H1 (cell line): ENCODE results near the gene PKNOX1. TPM values are rescaled to one million over a fixed set of nuclear protein-coding genes. Genes with fewer than 3 reads are reported as not detected.

Experiments used
- CTCF ChIA-PET: fragments of 300-600 bp; sonication (Branson Sonifier 250); formaldehyde crosslinking; loops from one replicate; lab custom pipeline; 2021; ENCODE audit not compliant: partially characterized antibody; lab: Charles Lee
- POLR2A ChIA-PET: fragments of 300-600 bp; sonication (Branson Sonifier 250); formaldehyde crosslinking; loops from one replicate; lab custom pipeline; 2021; ENCODE audit warnings: inconsistent platforms; ENCODE audit not compliant: partially characterized antibody; lab: Charles Lee
- DNase-seq, 2 experiments: peaks; one replicate each; pipeline versions ENCODE4 v3.0.0 to v3.0.0-alpha.2; 2010 to 2022; ENCODE audit warnings: low spot score in 2 of 2, low read depth in 1 of 2, mixed read lengths in 1 of 2
- FAIRE-seq: peaks from 2 replicates; lab custom pipeline; 2011; peaks lifted over from hg19 to GRCh38; lab: Jason Lieb, UNC
- H2AFZ ChIP-seq: 2 replicates; pipeline ENCODE4 v1.8.1; 2012; ENCODE audit warnings: low read length, inconsistent platforms
- H2AK5ac ChIP-seq: 2 replicates; pipeline ENCODE4 v1.6.1; 2013; ENCODE audit warnings: low read depth, low read length
- H2BK120ac ChIP-seq: replicated peaks from 2 replicates; pipeline ENCODE3; 2013; ENCODE audit warnings: low read depth, low read length, inconsistent platforms
- H2BK12ac ChIP-seq: 2 replicates; pipeline ENCODE4 v1.6.1; 2013; ENCODE audit warnings: low read depth, low read length
- H2BK15ac ChIP-seq: 2 replicates; pipeline ENCODE4 v1.6.1; 2013; ENCODE audit warnings: low read length
- H2BK20ac ChIP-seq: 2 replicates; pipeline ENCODE4 v1.6.1; 2013; ENCODE audit warnings: low read length
- H2BK5ac ChIP-seq: 2 replicates; pipeline ENCODE4 v1.6.1; 2013; ENCODE audit warnings: low read depth, low read length
- H3K14ac ChIP-seq: 2 replicates; pipeline ENCODE4 v1.6.1; 2013; ENCODE audit warnings: inconsistent platforms; ENCODE audit not compliant: insufficient read length
- H3K18ac ChIP-seq: 2 replicates; pipeline ENCODE4 v1.6.1; 2013; ENCODE audit warnings: low read length; ENCODE audit errors: extremely low read depth
- H3K23ac ChIP-seq: 2 replicates; pipeline ENCODE4 v1.6.1; 2013; ENCODE audit warnings: inconsistent platforms; ENCODE audit not compliant: insufficient read length
- H3K23me2 ChIP-seq: 2 replicates; pipeline ENCODE4 v1.6.1; 2013; ENCODE audit warnings: low read depth, low read length
- H3K27ac ChIP-seq: 2 replicates; pipeline ENCODE4 v1.6.1; 2011; ENCODE audit warnings: low read depth, low read length, inconsistent platforms
- H3K27me3 ChIP-seq, 4 experiments: replicated peaks in 1 of 4; 1 replicate in 1 of 4; 2 replicates in 3 of 4; pipeline versions ENCODE4 v1.6.1 to v1.8.1; 2011 to 2013; ENCODE audit warnings: low read length in 3 of 4, mild to moderate bottlenecking in 3 of 4, inconsistent platforms in 2 of 4, mixed read lengths in 2 of 4, moderate library complexity in 1 of 4; ENCODE audit not compliant: control insufficient read depth in 3 of 4, insufficient read depth in 3 of 4; ENCODE audit errors: extremely low read depth in 1 of 4
- H3K36me3 ChIP-seq, 4 experiments: 2 replicates each; pipeline versions ENCODE4 v1.6.1 to v1.8.1; 2011 to 2013; ENCODE audit warnings: mild to moderate bottlenecking in 4 of 4, low read length in 3 of 4, moderate library complexity in 2 of 4, control low read depth in 1 of 4, inconsistent platforms in 1 of 4; ENCODE audit not compliant: insufficient read depth in 4 of 4, control insufficient read depth in 2 of 4
- H3K4ac ChIP-seq: replicated peaks from 2 replicates; pipeline ENCODE3; 2013; ENCODE audit warnings: low read length, low read depth, mixed read lengths, inconsistent platforms; ENCODE audit not compliant: insufficient read length
- H3K4me1 ChIP-seq, 4 experiments: replicated peaks in 1 of 4; 1 replicate in 1 of 4; 2 replicates in 3 of 4; pipeline versions ENCODE4 v1.6.1 to v1.8.1; 2011 to 2013; ENCODE audit warnings: low read length in 3 of 4, inconsistent platforms in 2 of 4, mixed read lengths in 1 of 4; ENCODE audit not compliant: insufficient read depth in 4 of 4, control insufficient read depth in 3 of 4
- H3K4me2 ChIP-seq, 2 experiments: 2 replicates each; pipeline versions ENCODE4 v1.6.1 to v1.8.1; 2011 to 2013; ENCODE audit warnings: low read depth in 2 of 2, low read length in 2 of 2, control low read depth in 1 of 2, inconsistent platforms in 1 of 2, mild to moderate bottlenecking in 1 of 2; ENCODE audit not compliant: insufficient read depth in 1 of 2
- H3K4me3 ChIP-seq, 4 experiments: fragments of 200-600, 300-600 bp in 1 of 4; sonication (generic), shearing (Covaris generic), sonication (Bioruptor Twin) in 1 of 4; 2 replicates each; pipeline versions ENCODE4 v1.5.1 to v1.8.1; 2011 to 2016; ENCODE audit warnings: low read length in 4 of 4, low read depth in 3 of 4, control low read depth in 2 of 4, inconsistent platforms in 2 of 4, mild to moderate bottlenecking in 2 of 4, mixed read lengths in 1 of 4, moderate library complexity in 1 of 4; ENCODE audit not compliant: insufficient read depth in 2 of 4; ENCODE audit errors: extremely low read depth in 1 of 4
- H3K56ac ChIP-seq: replicated peaks from 2 replicates; pipeline ENCODE3; 2013; ENCODE audit warnings: low read depth, mild to moderate bottlenecking, mixed read lengths, low read length, inconsistent platforms; ENCODE audit not compliant: insufficient read length
- H3K79me1 ChIP-seq: 2 replicates; pipeline ENCODE4 v1.6.1; 2013; ENCODE audit warnings: low read depth, low read length, control low read depth
- H3K79me2 ChIP-seq, 2 experiments: 2 replicates each; pipeline versions ENCODE4 v1.6.1 to v1.8.1; 2012 to 2013; ENCODE audit warnings: low read length in 2 of 2, mild to moderate bottlenecking in 2 of 2, inconsistent platforms in 1 of 2; ENCODE audit not compliant: insufficient read depth in 2 of 2, control insufficient read depth in 1 of 2
- H3K9ac ChIP-seq, 4 experiments: replicated peaks in 1 of 4; 1 replicate in 1 of 4; 2 replicates in 3 of 4; pipeline versions ENCODE4 v1.6.1 to v1.8.1; 2011 to 2013; ENCODE audit warnings: low read depth in 3 of 4, low read length in 3 of 4, control low read depth in 2 of 4, mild to moderate bottlenecking in 2 of 4, moderate library complexity in 2 of 4, inconsistent platforms in 1 of 4; ENCODE audit errors: extremely low read depth in 1 of 4
- H3K9me3 ChIP-seq, 2 experiments: 2 replicates each; pipeline versions ENCODE4 v1.6.1 to v1.8.1; 2012 to 2013; ENCODE audit warnings: mild to moderate bottlenecking in 2 of 2, moderate library complexity in 2 of 2, control low read depth in 1 of 2, inconsistent platforms in 1 of 2, low read depth in 1 of 2, low read length in 1 of 2, mixed read lengths in 1 of 2; ENCODE audit not compliant: insufficient read depth in 2 of 2
- H4K20me1 ChIP-seq, 2 experiments: replicated peaks in 1 of 2; 2 replicates each; pipeline versions ENCODE3 to v1.8.1; 2011 to 2013; ENCODE audit warnings: inconsistent platforms in 2 of 2, low read length in 2 of 2, mild to moderate bottlenecking in 1 of 2; ENCODE audit not compliant: insufficient read depth in 2 of 2, control insufficient read depth in 1 of 2
- H4K5ac ChIP-seq: 2 replicates; pipeline ENCODE4 v1.6.1; 2013; ENCODE audit warnings: low read length, low read depth, mixed read lengths, inconsistent platforms; ENCODE audit not compliant: insufficient read length
- H4K8ac ChIP-seq: 2 replicates; pipeline ENCODE4 v1.8.0; 2013; ENCODE audit warnings: mild to moderate bottlenecking, moderate library complexity, low read length, inconsistent platforms; ENCODE audit not compliant: insufficient read depth; ENCODE audit errors: extremely low read depth
- H4K91ac ChIP-seq: replicated peaks from 2 replicates; pipeline ENCODE3; 2013; ENCODE audit warnings: low read length, mixed read lengths, inconsistent platforms; ENCODE audit not compliant: insufficient read length
- BCL11A ChIP-seq, 2 experiments: IDR thresholded peaks; one replicate each; pipeline ENCODE4 v1.6.1; 2011; ENCODE audit warnings: low read depth in 2 of 2, low read length in 2 of 2, mild to moderate bottlenecking in 2 of 2
- CHD2 ChIP-seq: IDR thresholded peaks from 2 replicates; pipeline ENCODE4 v1.6.1; 2012; ENCODE audit warnings: low read length, improper control_type of control experiment
- JUN ChIP-seq: IDR thresholded peaks from 2 replicates; pipeline ENCODE4 v1.6.1; 2011; ENCODE audit warnings: low read depth, mild to moderate bottlenecking, improper control_type of control experiment, low read length
- POLR2A ChIP-seq, 2 experiments: IDR thresholded peaks; 1 replicate in 1 of 2; 2 replicates in 1 of 2; pipeline ENCODE4 v1.6.1; 2011; ENCODE audit warnings: low read depth in 2 of 2, low read length in 2 of 2, mild to moderate bottlenecking in 2 of 2; ENCODE audit errors: control extremely low read depth in 1 of 2
- POLR2AphosphoS5 ChIP-seq: IDR thresholded peaks from 2 replicates; pipeline ENCODE4 v1.6.1; 2011; ENCODE audit warnings: low read depth, low read length
- RBBP5 ChIP-seq: IDR thresholded peaks from 2 replicates; pipeline ENCODE4 v1.7.1; 2012; ENCODE audit warnings: low read depth, mild to moderate bottlenecking, inconsistent platforms, low read length, moderate library complexity, borderline replicate concordance
- SAP30 ChIP-seq: fragments of 300-600 bp; sonication (generic); IDR thresholded peaks from 2 replicates; pipeline ENCODE4 v1.7.1; 2012; ENCODE audit warnings: low read length, moderate library complexity, mild to moderate bottlenecking, inconsistent platforms; ENCODE audit not compliant: insufficient read depth, insufficient replicate concordance
- SP2 ChIP-seq: IDR thresholded peaks from 2 replicates; pipeline ENCODE4 v1.6.1; 2012; ENCODE audit warnings: mild to moderate bottlenecking, low read length, inconsistent platforms
- TCF12 ChIP-seq: IDR thresholded peaks from 2 replicates; pipeline ENCODE4 v1.6.1; 2011; ENCODE audit warnings: low read depth, mild to moderate bottlenecking, low read length
- TEAD4 ChIP-seq: IDR thresholded peaks from 2 replicates; pipeline ENCODE4 v1.6.1; 2012; ENCODE audit warnings: low read depth, low read length, inconsistent platforms, mixed read lengths
- YY1 ChIP-seq: IDR thresholded peaks from 2 replicates; pipeline ENCODE4 v1.6.1; 2011; ENCODE audit warnings: low read depth, mild to moderate bottlenecking, low read length
- WGBS, 2 experiments: shearing (Covaris generic) in 1 of 2; methylation state at CpG; one replicate each; pipeline versions ENCODE4 v1.1.6 to v1.1.7; 2013 to 2015; ENCODE audit warnings: low lambda C conversion rate in 2 of 2, mixed read lengths in 2 of 2, inconsistent platforms in 1 of 2, low coverage in 1 of 2, missing lambda C conversion rate in 1 of 2; ENCODE audit not compliant: insufficient replicate concordance in 2 of 2, insufficient coverage in 1 of 2, insufficient read length in 1 of 2; ENCODE audit errors: extremely low coverage in 1 of 2, missing lambda C conversion rate in 1 of 2; 5-methylcytosine and 5-hydroxymethylcytosine counted together
- polyA plus RNA-seq, 7 experiments: library from polyadenylated mRNA; depleted of rRNA in 3 of 7; stranded (reverse) in 5 of 7; unstranded in 2 of 7; fragments of >200 nt in 5 of 7; fragments of 200-250 nt in 2 of 7; gene quantifications; 1 replicate in 5 of 7; 2 replicates in 1 of 7; 4 replicates in 1 of 7; pipeline versions ENCODE4 v1.2.1 to v1.2.3, GENCODE V29; 2011 to 2013; ENCODE audit warnings: missing spikeins in 2 of 7, mixed read lengths in 2 of 7
- total RNA-seq: library from RNA; stranded (reverse); fragmentation: NEBNext Ultra II Directional; extraction: Animal tissue kit (Norgen Biotek cat#: 25700); gene quantifications from 2 replicates; pipeline ENCODE4 v1.2.1, GENCODE V29; 2021

The PKNOX1 gene
- total and polyA plus RNA-seq, 2 of the 8 experiments (the other 6 are each of a cell fraction or from before 2014, with no cell fraction given) = 20.4 to 31.9 TPM

GRCh38 chr21:42993051-42993712 is 18.8 kb downstream of the PKNOX1 start:
- Histone ChIP-seq H3K4me2 (no peak overlapping the region), H3K9ac (no peak overlapping the region), H4K91ac (peak overlapping the region; percentile 1), H3K79me1 (no peaks in the 10 kb centered on the region), H3K79me2 (peaks cover 0 to 4% of the 10 kb centered on the region in 2 experiments; a peak in 2 of 4 replicates), H3K14ac (no peak overlapping the region), H4K5ac (peak overlapping the region; percentile 2), H4K20me1 (no peaks in the 10 kb centered on the region), H3K18ac (0 out of 2 replicates have a peak overlapping the region, but pooled peaks have one; percentile 26), H3K23ac (no peak overlapping the region), H3K4me3 (no peak overlapping the region), H2BK15ac (0 out of 2 replicates have a peak overlapping the region, but pooled peaks have one; percentile 46), H3K36me3 (peaks cover 0 to 3% (median 1%) of the 10 kb centered on the region in 4 experiments; a peak in 2 of 8 replicates), H3K56ac (no peak overlapping the region), H3K27me3 (no peaks in the 10 kb centered on the region), H3K9me3 (peaks cover 5 to 8% of the 10 kb centered on the region in 2 experiments; a peak in 2 of 4 replicates), H3K4ac (no peak overlapping the region), H2BK120ac (no peak overlapping the region), H3K23me2 (no peaks in the 10 kb centered on the region), H4K8ac (no peak overlapping the region), H2AK5ac (0 out of 2 replicates have a peak overlapping the region, but pooled peaks have one; percentile 29), H3K4me1 (peaks cover 0 to 4% (median 0%) of the 10 kb centered on the region in 4 experiments; a peak in 2 of 7 replicates), H3K27ac (0 out of 2 replicates have a peak overlapping the region, but pooled peaks have one; percentile 9), H2AFZ (no peak overlapping the region), H2BK5ac (peak overlapping the region; percentile 79), H2BK12ac (peak overlapping the region; percentile 30; the same call in 1 of the 2 replicates), H2BK20ac (0 out of 2 replicates have a peak overlapping the region, but pooled peaks have one; percentile 8)
- DNase-seq (no peak), FAIRE-seq (no peak)
- TF ChIP-seq POLR2A (IDR thresholded peaks at IDR 0.05; ENCODE audit: control extremely low read depth in 1 of 2, low read depth in 2 of 2, low read length in 2 of 2) = peak in 1 of 2 experiments; percentile 13; a peak in 1 of 3 replicates
- TF ChIP-seq BCL11A (IDR thresholded peaks at IDR 0.05; ENCODE audit: low read depth in 2 of 2, low read length in 2 of 2) = no peak
- TF ChIP-seq CHD2 = no peak
- no peak for TF ChIP-seq SP2
- 0 out of 2 replicates have a peak, but pooled peaks have one; percentile 36 for TF ChIP-seq POLR2AphosphoS5
- no peak for TF ChIP-seq RBBP5
- no peak for TF ChIP-seq SAP30
- no peak for TF ChIP-seq JUN
- no peak for TF ChIP-seq TEAD4
- TF ChIP-seq YY1 = no peak
- TF ChIP-seq TCF12 = no peak
- ChIA-PET CTCF (interaction anchor here (0.7 to 1.0 kb wide), 3 partner anchors 20 to 62 kb away, joined by 3 to 4 read pairs (median 3); no protein-coding TSS in a partner anchor), POLR2A (interaction anchor here (1.0 to 11.8 kb wide), 7 partner anchors 8 to 72 kb away, joined by 3 to 112 read pairs (median 5); no protein-coding TSS in a partner anchor)
- 88% methylated on average over 16 of the region's 16 CpGs; no CpG with 5 or more reads in 1 of the 2 experiments for WGBS, 2 experiments
